H9 (cell line): ENCODE measurements around the gene SSTR5. TPM values are rescaled to one million over a fixed set of nuclear protein-coding genes. Genes with fewer than 3 reads are reported as not detected.

ENCODE experiments used
- DNase-seq: peaks from one replicate; pipeline ENCODE4 v3.0.0-alpha.2; 2017
- H2AFZ ChIP-seq: one replicate; pipeline ENCODE4 v1.6.1; 2013; ENCODE audit warnings: mild to moderate bottlenecking, low read length, control low read depth, moderate library complexity
- H2AK5ac ChIP-seq: 2 replicates; pipeline ENCODE4 v1.6.1; 2013; ENCODE audit warnings: low read length, control low read depth, mixed read lengths; ENCODE audit not compliant: insufficient read length
- H2BK120ac ChIP-seq: one replicate; pipeline ENCODE4 v1.6.1; 2013; ENCODE audit warnings: low read depth, mild to moderate bottlenecking, low read length, control low read depth, inconsistent platforms; ENCODE audit not compliant: poor library complexity, severe bottlenecking
- H2BK12ac ChIP-seq: 2 replicates; pipeline ENCODE4 v1.6.1; 2013; ENCODE audit warnings: low read length, control low read depth, mixed read lengths, low read depth; ENCODE audit not compliant: insufficient read length
- H2BK15ac ChIP-seq: 2 replicates; pipeline ENCODE4 v1.6.1; 2013; ENCODE audit warnings: low read depth, low read length, control low read depth
- H2BK20ac ChIP-seq: one replicate; pipeline ENCODE4 v1.6.1; 2013; ENCODE audit warnings: low read depth, mild to moderate bottlenecking, low read length, control low read depth, inconsistent platforms; ENCODE audit not compliant: poor library complexity, severe bottlenecking
- H2BK5ac ChIP-seq: 2 replicates; pipeline ENCODE4 v1.6.1; 2013; ENCODE audit warnings: low read length, control low read depth, mixed read lengths; ENCODE audit not compliant: insufficient read length
- H3K14ac ChIP-seq: 2 replicates; pipeline ENCODE4 v1.6.1; 2013; ENCODE audit warnings: low read length, control low read depth; ENCODE audit not compliant: insufficient read depth
- H3K18ac ChIP-seq: 2 replicates; pipeline ENCODE4 v1.6.1; 2013; ENCODE audit warnings: low read depth, mild to moderate bottlenecking, mixed read lengths, low read length, control low read depth; ENCODE audit not compliant: insufficient read length
- H3K23ac ChIP-seq: 2 replicates; pipeline ENCODE4 v1.6.1; 2013; ENCODE audit warnings: low read length, control low read depth, mixed read lengths, low read depth; ENCODE audit not compliant: insufficient read length
- H3K23me2 ChIP-seq: 2 replicates; pipeline ENCODE4 v1.6.1; 2013; ENCODE audit warnings: low read depth, mild to moderate bottlenecking, mixed read lengths, low read length, control low read depth; ENCODE audit not compliant: insufficient read length, poor library complexity, severe bottlenecking
- H3K27ac ChIP-seq: 2 replicates; pipeline ENCODE4 v1.5.1; 2013; ENCODE audit warnings: low read length, control low read depth, mixed read lengths, low read depth; ENCODE audit not compliant: insufficient read length
- H3K27me3 ChIP-seq: 2 replicates; pipeline ENCODE4 v1.6.1; 2013; ENCODE audit warnings: low read length, control low read depth, inconsistent platforms; ENCODE audit not compliant: insufficient read depth
- H3K4ac ChIP-seq: 2 replicates; pipeline ENCODE4 v1.6.1; 2013; ENCODE audit warnings: low read depth, mild to moderate bottlenecking, control low read depth, inconsistent platforms, low read length, moderate library complexity
- H3K4me1 ChIP-seq: 2 replicates; pipeline ENCODE4 v1.6.1; 2013; ENCODE audit warnings: low read length, control low read depth, inconsistent platforms; ENCODE audit not compliant: insufficient read depth
- H3K4me2 ChIP-seq: 2 replicates; pipeline ENCODE4 v1.6.1; 2013; ENCODE audit warnings: low read length, control low read depth, mixed read lengths; ENCODE audit not compliant: insufficient read length, insufficient read depth
- H3K56ac ChIP-seq: 2 replicates; pipeline ENCODE4 v1.6.1; 2013; ENCODE audit warnings: low read depth, mild to moderate bottlenecking, mixed read lengths, low read length, control low read depth; ENCODE audit not compliant: insufficient read length
- H3K79me1 ChIP-seq: 2 replicates; pipeline ENCODE4 v1.6.1; 2013; ENCODE audit warnings: low read depth, mild to moderate bottlenecking, moderate library complexity, low read length, control low read depth, inconsistent platforms; ENCODE audit not compliant: insufficient read depth, poor library complexity, severe bottlenecking
- H3K79me2 ChIP-seq: 2 replicates; pipeline ENCODE4 v1.6.1; 2013; ENCODE audit warnings: low read length, control low read depth, inconsistent platforms; ENCODE audit not compliant: insufficient read depth
- H3K9ac ChIP-seq: 2 replicates; pipeline ENCODE4 v1.6.1; 2013; ENCODE audit warnings: low read length, control low read depth, mixed read lengths; ENCODE audit not compliant: insufficient read length; ENCODE audit errors: extremely low read depth
- H3K9me3 ChIP-seq: one replicate; pipeline ENCODE4 v1.6.1; 2013; ENCODE audit warnings: low read depth, low read length, inconsistent platforms; ENCODE audit not compliant: control insufficient read depth
- H3T11ph ChIP-seq: one replicate; pipeline ENCODE4 v1.6.1; 2013; ENCODE audit warnings: mild to moderate bottlenecking, low read length, control low read depth, inconsistent platforms
- H4K20me1 ChIP-seq: one replicate; pipeline ENCODE4 v1.6.1; 2013; ENCODE audit not compliant: control insufficient read depth, insufficient read length, insufficient read depth
- H4K5ac ChIP-seq: 2 replicates; pipeline ENCODE4 v1.6.1; 2013; ENCODE audit warnings: low read depth, mild to moderate bottlenecking, mixed read lengths, low read length, control low read depth; ENCODE audit not compliant: insufficient read length
- H4K8ac ChIP-seq: replicated peaks from 2 replicates; pipeline ENCODE4 v1.6.1; 2013; ENCODE audit warnings: low read length, control low read depth, mixed read lengths, low read depth; ENCODE audit not compliant: insufficient read length
- H4K91ac ChIP-seq: 2 replicates; pipeline ENCODE4 v1.6.1; 2013; ENCODE audit warnings: low read depth, mild to moderate bottlenecking, moderate library complexity, mixed read lengths, low read length, control low read depth; ENCODE audit not compliant: insufficient read length
- H3K27ac Mint-ChIP-seq, 3 experiments: 2 replicates in 2 of 3; 3 replicates in 1 of 3; pipeline ENCODE4 v1.8.0; 2020 to 2021; ENCODE audit warnings: mixed read lengths in 3 of 3, mild to moderate bottlenecking in 1 of 3, moderate library complexity in 1 of 3
- H3K27me3 Mint-ChIP-seq: 2 replicates; pipeline ENCODE4 v1.8.0; 2021; ENCODE audit warnings: low read depth, mild to moderate bottlenecking, moderate library complexity, mixed read lengths
- H3K36me3 Mint-ChIP-seq, 3 experiments: 2 replicates in 2 of 3; 3 replicates in 1 of 3; pipeline ENCODE4 v1.8.0; 2020 to 2021; ENCODE audit warnings: low read depth in 3 of 3, mixed read lengths in 3 of 3; ENCODE audit not compliant: insufficient read depth in 1 of 3
- H3K4me1 Mint-ChIP-seq, 2 experiments: 2 replicates each; pipeline ENCODE4 v1.8.0; 2020; ENCODE audit warnings: mixed read lengths in 2 of 2
- H3K4me3 Mint-ChIP-seq, 2 experiments: 2 replicates in 1 of 2; 3 replicates in 1 of 2; pipeline ENCODE4 v1.8.0; 2020 to 2021; ENCODE audit warnings: mild to moderate bottlenecking in 2 of 2, mixed read lengths in 2 of 2, moderate library complexity in 1 of 2
- H3K9me3 Mint-ChIP-seq, 2 experiments: 2 replicates in 1 of 2; 3 replicates in 1 of 2; pipeline ENCODE4 v1.8.0; 2020; ENCODE audit warnings: mild to moderate bottlenecking in 2 of 2, mixed read lengths in 2 of 2, moderate library complexity in 1 of 2
- WGBS: extraction: QIAGEN DNeasy Blood & Tissue Kit; methylation state at CpG from one replicate; pipeline ENCODE4 v1.1.7; 2013; ENCODE audit warnings: missing lambda C conversion rate, low lambda C conversion rate, mixed read lengths; ENCODE audit not compliant: insufficient read length; ENCODE audit errors: extremely low coverage; 5-methylcytosine and 5-hydroxymethylcytosine counted together
- total RNA-seq: library from RNA; stranded (reverse); gene quantifications from 2 replicates; pipeline ENCODE4 v1.2.1, GENCODE V29; 2021
- TF ChIP-seq, protein P1 (sequence below): fragments of 200-600 bp; sonication (generic); conservative IDR thresholded peaks from 3 replicates; pipeline ENCODE4 v1.8.0; 2021; ENCODE audit warnings: antibody characterized with exemption, mild to moderate bottlenecking

The SSTR5 gene
- total RNA-seq, 1 experiment from 2014 or later: 0.22 TPM

GRCh38 chr16:1043881-1044451, 28.6 kb upstream of the SSTR5 start:
- Mint-ChIP-seq H3K36me3 (0 out of 7 replicates have a peak, but pooled peaks cover 0 to 11% (median 0%) of the 10 kb centered on the region in 3 experiments), H3K27me3 (peaks cover 7% of the 10 kb centered on the region)
- no peak overlapping the region for H3K27ac ChIP-seq

More at GRCh38 chr16:1043881-1044451, 28.6 kb upstream of the SSTR5 start:
- Histone ChIP-seq H3K9me3 (no peaks in the 10 kb centered on the region), H3K23ac (no peak overlapping the region), H4K5ac (no peak overlapping the region), H3K23me2 (peaks cover 7% of the 10 kb centered on the region), H3K4me2 (no peak overlapping the region), H3K56ac (no peak overlapping the region), H3K4ac (no peak overlapping the region), H2AFZ (no peak overlapping the region), H3K27me3 (no peaks in the 10 kb centered on the region), H2BK15ac (no peak overlapping the region), H4K20me1 (no peaks in the 10 kb centered on the region), H3K14ac (no peak overlapping the region), H4K8ac (no peak overlapping the region), H3T11ph (no peak overlapping the region), H3K9ac (no peak overlapping the region), H3K79me1 (no peaks in the 10 kb centered on the region), H2BK5ac (no peak overlapping the region), H2BK20ac (no peak overlapping the region), H3K4me1 (no peaks in the 10 kb centered on the region), H3K18ac (peak overlapping the region; percentile 24), H3K79me2 (no peaks in the 10 kb centered on the region), H2BK120ac (no peak overlapping the region), H2AK5ac (no peak overlapping the region), H4K91ac (no peak overlapping the region), H2BK12ac (no peak overlapping the region)
- no peak overlapping the region for H3K4me3 Mint-ChIP-seq
- TF ChIP-seq, protein P1, sequence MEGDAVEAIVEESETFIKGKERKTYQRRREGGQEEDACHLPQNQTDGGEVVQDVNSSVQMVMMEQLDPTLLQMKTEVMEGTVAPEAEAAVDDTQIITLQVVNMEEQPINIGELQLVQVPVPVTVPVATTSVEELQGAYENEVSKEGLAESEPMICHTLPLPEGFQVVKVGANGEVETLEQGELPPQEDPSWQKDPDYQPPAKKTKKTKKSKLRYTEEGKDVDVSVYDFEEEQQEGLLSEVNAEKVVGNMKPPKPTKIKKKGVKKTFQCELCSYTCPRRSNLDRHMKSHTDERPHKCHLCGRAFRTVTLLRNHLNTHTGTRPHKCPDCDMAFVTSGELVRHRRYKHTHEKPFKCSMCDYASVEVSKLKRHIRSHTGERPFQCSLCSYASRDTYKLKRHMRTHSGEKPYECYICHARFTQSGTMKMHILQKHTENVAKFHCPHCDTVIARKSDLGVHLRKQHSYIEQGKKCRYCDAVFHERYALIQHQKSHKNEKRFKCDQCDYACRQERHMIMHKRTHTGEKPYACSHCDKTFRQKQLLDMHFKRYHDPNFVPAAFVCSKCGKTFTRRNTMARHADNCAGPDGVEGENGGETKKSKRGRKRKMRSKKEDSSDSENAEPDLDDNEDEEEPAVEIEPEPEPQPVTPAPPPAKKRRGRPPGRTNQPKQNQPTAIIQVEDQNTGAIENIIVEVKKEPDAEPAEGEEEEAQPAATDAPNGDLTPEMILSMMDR: no peak
- H3K9me3 Mint-ChIP-seq: peaks cover 10 to 11% of the 10 kb centered on the region in 2 experiments; a peak in 4 of 5 replicates
- WGBS: no CpG with 5 or more reads among the region's 40 CpGs
- H3K27ac Mint-ChIP-seq: no peak overlapping the region
- DNase-seq: no peak
- 0 out of 4 replicates have a peak, but pooled peaks cover 0 to 2% of the 10 kb centered on the region in 2 experiments for H3K4me1 Mint-ChIP-seq
